Mesenchymal stem cell (in vitro differentiated cells and primary cell): Measurements from ENCODE around the gene MCTP2.
"Not testable (repeated sequence)": the region's sequence is repeated elsewhere in the genome, so short reads cannot be mapped to it uniquely, and the experiment has no call there.

Experiments used
- DNase-seq: peaks from one replicate; pipeline ENCODE4 v3.0.0-alpha.2; 2013
- H2AFZ ChIP-seq: one replicate; pipeline ENCODE4 v1.6.1; 2013; ENCODE audit warnings: low read depth, mild to moderate bottlenecking, control low read depth, inconsistent platforms, low read length, moderate library complexity
- H2AK5ac ChIP-seq: 2 replicates; pipeline ENCODE4 v1.6.1; 2013; ENCODE audit warnings: low read length, moderate library complexity, mild to moderate bottlenecking, inconsistent platforms; ENCODE audit not compliant: severe bottlenecking
- H2BK120ac ChIP-seq: one replicate; pipeline ENCODE4 v1.6.1; 2013; ENCODE audit warnings: low read depth, mild to moderate bottlenecking, inconsistent platforms, low read length, moderate library complexity
- H2BK12ac ChIP-seq, 2 experiments: one replicate each; pipeline ENCODE4 v1.6.1; 2013; ENCODE audit warnings: inconsistent platforms in 2 of 2, low read length in 2 of 2, mild to moderate bottlenecking in 2 of 2, moderate library complexity in 2 of 2, control low read depth in 1 of 2
- H2BK15ac ChIP-seq: one replicate; pipeline ENCODE4 v1.6.1; 2013; ENCODE audit warnings: mild to moderate bottlenecking, low read depth, inconsistent platforms; ENCODE audit not compliant: poor library complexity, severe bottlenecking
- H2BK5ac ChIP-seq: 2 replicates; pipeline ENCODE4 v1.6.1; 2013; ENCODE audit warnings: low read depth, mild to moderate bottlenecking, low read length, control low read depth, inconsistent platforms; ENCODE audit not compliant: poor library complexity, severe bottlenecking
- H3K14ac ChIP-seq, 2 experiments: one replicate each; pipeline ENCODE4 v1.6.1; 2013; ENCODE audit warnings: inconsistent platforms in 2 of 2, low read length in 2 of 2, control low read depth in 1 of 2, mild to moderate bottlenecking in 1 of 2, moderate library complexity in 1 of 2
- H3K18ac ChIP-seq, 2 experiments: one replicate each; pipeline ENCODE4 v1.6.1; 2013; ENCODE audit warnings: inconsistent platforms in 2 of 2, low read length in 2 of 2, control low read depth in 1 of 2, low read depth in 1 of 2, mild to moderate bottlenecking in 1 of 2
- H3K23ac ChIP-seq, 2 experiments: one replicate each; pipeline ENCODE4 v1.6.1; 2013; ENCODE audit warnings: inconsistent platforms in 2 of 2, low read length in 2 of 2, mild to moderate bottlenecking in 2 of 2, moderate library complexity in 2 of 2, control low read depth in 1 of 2
- H3K27ac ChIP-seq: 2 replicates; pipeline ENCODE4 v1.5.1; 2013; ENCODE audit warnings: mild to moderate bottlenecking, moderate library complexity, low read length, control low read depth, inconsistent platforms; ENCODE audit not compliant: poor library complexity, severe bottlenecking
- H3K27me3 ChIP-seq, 2 experiments: 2 replicates each; pipeline versions ENCODE4 v1.6.1 to v1.7.0; 2013; ENCODE audit warnings: low read length in 2 of 2, mild to moderate bottlenecking in 2 of 2, moderate library complexity in 2 of 2, control low read depth in 1 of 2, inconsistent platforms in 1 of 2; ENCODE audit not compliant: control insufficient read depth in 1 of 2, insufficient read depth in 1 of 2
- H3K36me3 ChIP-seq, 2 experiments: 2 replicates each; pipeline versions ENCODE4 v1.6.1 to v1.7.0; 2013; ENCODE audit warnings: low read length in 2 of 2, control low read depth in 1 of 2, inconsistent platforms in 1 of 2, low read depth in 1 of 2, mild to moderate bottlenecking in 1 of 2; ENCODE audit not compliant: insufficient read depth in 2 of 2, control insufficient read depth in 1 of 2
- H3K4ac ChIP-seq, 2 experiments: one replicate each; pipeline ENCODE4 v1.6.1; 2013; ENCODE audit warnings: inconsistent platforms in 2 of 2, low read length in 2 of 2, mild to moderate bottlenecking in 2 of 2, moderate library complexity in 2 of 2, control low read depth in 1 of 2, low read depth in 1 of 2
- H3K4me1 ChIP-seq: 2 replicates; pipeline ENCODE4 v1.6.1; 2013; ENCODE audit warnings: low read depth, low read length, control low read depth; ENCODE audit not compliant: control insufficient read depth, insufficient read depth
- H3K4me2 ChIP-seq: 2 replicates; pipeline ENCODE4 v1.6.1; 2013; ENCODE audit warnings: low read length, mild to moderate bottlenecking, inconsistent platforms; ENCODE audit not compliant: poor library complexity, severe bottlenecking
- H3K4me3 ChIP-seq, 2 experiments: 2 replicates each; pipeline versions ENCODE4 v1.5.1 to v1.7.0; 2013; ENCODE audit warnings: low read length in 2 of 2, mild to moderate bottlenecking in 2 of 2, control low read depth in 1 of 2, low read depth in 1 of 2; ENCODE audit not compliant: insufficient read depth in 1 of 2
- H3K79me1 ChIP-seq: replicated peaks from 2 replicates; pipeline ENCODE4 v1.6.1; 2013; ENCODE audit warnings: mild to moderate bottlenecking, control low read depth, low read length, inconsistent platforms; ENCODE audit not compliant: poor library complexity, severe bottlenecking
- H3K9ac ChIP-seq: 2 replicates; pipeline ENCODE4 v1.7.0; 2013; ENCODE audit warnings: mild to moderate bottlenecking, low read length, moderate library complexity
- H3K9me3 ChIP-seq: 2 replicates; pipeline ENCODE4 v1.7.0; 2013; ENCODE audit warnings: mild to moderate bottlenecking, low read length; ENCODE audit not compliant: control insufficient read depth
- H4K8ac ChIP-seq: one replicate; pipeline ENCODE4 v1.6.1; 2013; ENCODE audit warnings: inconsistent platforms, mild to moderate bottlenecking, low read length, moderate library complexity
- H4K91ac ChIP-seq: one replicate; pipeline ENCODE4 v1.6.1; 2013; ENCODE audit warnings: mild to moderate bottlenecking, low read length, inconsistent platforms
- WGBS: methylation state at CpG from one replicate; pipeline ENCODE4 v1.1.7; 2013; ENCODE audit warnings: mixed read lengths; 5-methylcytosine and 5-hydroxymethylcytosine counted together

Gene MCTP2

GRCh38 chr15:94493176-94493575, 261.8 kb downstream of the MCTP2 start:
- no peak overlapping the region for H2BK15ac ChIP-seq
- H3K14ac ChIP-seq = no peak overlapping the region
- no peak overlapping the region for H2AFZ ChIP-seq
- H3K4me3 ChIP-seq = no peak overlapping the region
- no peak overlapping the region for H3K4me2 ChIP-seq
- H3K27me3 ChIP-seq = no peaks in the 10 kb centered on the region
- no peak overlapping the region for H4K91ac ChIP-seq
- no peak overlapping the region for H2BK12ac ChIP-seq
- H3K9ac ChIP-seq = no peak overlapping the region
- H3K4ac ChIP-seq = no peak overlapping the region
- H2AK5ac ChIP-seq = no peak overlapping the region
- no peak for DNase-seq
- H3K4me1 ChIP-seq = no peaks in the 10 kb centered on the region
- no peak overlapping the region for H2BK120ac ChIP-seq
- no peak overlapping the region for H3K27ac ChIP-seq
- no CpG with 5 or more reads among the region's 3 CpGs for WGBS
- no peak overlapping the region for H3K23ac ChIP-seq
- H3K36me3 ChIP-seq = no peaks in the 10 kb centered on the region
- no peak overlapping the region for H3K18ac ChIP-seq
- no peaks in the 10 kb centered on the region for H3K9me3 ChIP-seq
- no peaks in the 10 kb centered on the region for H3K79me1 ChIP-seq
- H2BK5ac ChIP-seq = no peak overlapping the region
- H4K8ac ChIP-seq = no peak overlapping the region

GRCh38 chr15:94493586-94493985, 262.2 kb downstream of the MCTP2 start:
- H4K91ac ChIP-seq, H3K27me3 ChIP-seq, H3K4ac ChIP-seq, H2BK120ac ChIP-seq, H3K14ac ChIP-seq, H3K4me3 ChIP-seq, H2AK5ac ChIP-seq, H2AFZ ChIP-seq, H2BK15ac ChIP-seq, H2BK12ac ChIP-seq, H3K18ac ChIP-seq, H3K4me1 ChIP-seq, H3K9ac ChIP-seq, H3K79me1 ChIP-seq, DNase-seq, H4K8ac ChIP-seq, H3K9me3 ChIP-seq, H3K4me2 ChIP-seq, H3K27ac ChIP-seq, H2BK5ac ChIP-seq, H3K23ac ChIP-seq, H3K36me3 ChIP-seq: not testable (repeated sequence)
- 95% methylated on average over 1 of the region's 1 CpG for WGBS

GRCh38 chr15:94494732-94495131, 263.4 kb downstream of the MCTP2 start:
- Histone ChIP-seq H3K4me3 (no peak overlapping the region), H2BK5ac (no peak overlapping the region), H3K36me3 (no peaks in the 10 kb centered on the region), H2BK120ac (no peak overlapping the region), H2BK12ac (no peak overlapping the region), H3K18ac (no peak overlapping the region), H3K4ac (no peak overlapping the region), H3K4me2 (no peak overlapping the region), H2AFZ (no peak overlapping the region), H2AK5ac (no peak overlapping the region), H3K27me3 (no peaks in the 10 kb centered on the region), H3K79me1 (no peaks in the 10 kb centered on the region), H3K27ac (no peak overlapping the region), H4K91ac (no peak overlapping the region), H3K14ac (no peak overlapping the region), H3K9me3 (no peaks in the 10 kb centered on the region), H3K9ac (no peak overlapping the region), H3K23ac (no peak overlapping the region), H2BK15ac (no peak overlapping the region), H3K4me1 (no peaks in the 10 kb centered on the region), H4K8ac (no peak overlapping the region)
- DNase-seq = no peak
- 91% methylated on average over 2 of the region's 4 CpGs for WGBS

- H4K91ac ChIP-seq = no peak overlapping the region
- H3K4ac ChIP-seq = no peak overlapping the region
- no peak overlapping the region for H2BK120ac ChIP-seq
- WGBS = 90% methylated on average over 2 of the region's 2 CpGs
- H4K8ac ChIP-seq = no peak overlapping the region
- no peak overlapping the region for H3K23ac ChIP-seq
- no peak overlapping the region for H2AFZ ChIP-seq
- H3K27ac ChIP-seq = no peak overlapping the region
- H3K4me1 ChIP-seq = no peaks in the 10 kb centered on the region
- H3K4me3 ChIP-seq = no peak overlapping the region
- no peak for DNase-seq
- H3K27me3 ChIP-seq = no peaks in the 10 kb centered on the region
- no peak overlapping the region for H3K18ac ChIP-seq
- no peak overlapping the region for H3K4me2 ChIP-seq
- no peaks in the 10 kb centered on the region for H3K36me3 ChIP-seq
- no peak overlapping the region for H2BK15ac ChIP-seq
- H2AK5ac ChIP-seq = no peak overlapping the region
- no peak overlapping the region for H3K9ac ChIP-seq
- H3K79me1 ChIP-seq = no peaks in the 10 kb centered on the region
- H2BK12ac ChIP-seq = no peak overlapping the region
- H3K9me3 ChIP-seq = peaks cover 34% of the 10 kb centered on the region
- no peak overlapping the region for H2BK5ac ChIP-seq
- H3K14ac ChIP-seq = no peak overlapping the region
These were observed 271.9 kb downstream of the MCTP2 start for GRCh38 chr15:94503293-94503692.
